Amygdala (tissue), 56 donors: ENCODE measurements around the gene CDK6.

Experiments
- DNase-seq, 56 donors: peaks; one replicate each; lab custom pipeline; 2025; lab: John Stamatoyannopoulos, UW

Gene CDK6

DNA sequence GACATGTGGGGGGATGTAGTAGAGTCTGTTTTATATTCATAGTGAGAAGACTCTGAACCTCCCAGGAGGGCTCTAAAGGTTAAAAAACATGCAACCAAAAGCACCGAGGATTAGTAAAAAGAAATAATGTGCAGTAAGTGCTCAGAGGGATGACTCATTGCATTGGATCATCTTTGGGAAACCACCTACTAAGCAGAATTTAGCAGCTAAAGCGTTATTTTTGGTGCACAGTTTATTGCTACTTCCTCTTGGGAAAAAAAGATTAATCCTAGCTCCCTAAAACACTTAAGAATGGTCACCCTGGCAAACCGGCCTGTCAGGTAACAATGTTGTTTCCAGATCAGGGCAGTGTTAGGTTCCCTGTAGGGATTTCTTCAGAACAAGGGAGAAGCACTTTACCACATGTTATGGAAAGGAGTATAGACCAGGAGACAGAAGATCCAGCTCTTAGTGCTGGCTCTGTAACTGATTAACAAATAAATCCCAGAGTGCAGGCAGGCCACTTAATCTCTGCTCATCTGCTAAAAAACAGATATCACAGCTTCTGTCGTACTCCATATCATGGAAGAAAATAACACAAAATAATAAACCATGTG is 201.4 kb downstream of the CDK6 start:
- DNase-seq = no peak

- DNase-seq = no peak
These were observed 202.2 kb downstream of the CDK6 start for GRCh38 chr7:92634205-92634604.

GRCh38 chr7:92633211-92633906 is 203.0 kb downstream of the CDK6 start:
- peak in 14 of 56 donors; percentile 3 to 63 (median 28) for DNase-seq

DNA sequence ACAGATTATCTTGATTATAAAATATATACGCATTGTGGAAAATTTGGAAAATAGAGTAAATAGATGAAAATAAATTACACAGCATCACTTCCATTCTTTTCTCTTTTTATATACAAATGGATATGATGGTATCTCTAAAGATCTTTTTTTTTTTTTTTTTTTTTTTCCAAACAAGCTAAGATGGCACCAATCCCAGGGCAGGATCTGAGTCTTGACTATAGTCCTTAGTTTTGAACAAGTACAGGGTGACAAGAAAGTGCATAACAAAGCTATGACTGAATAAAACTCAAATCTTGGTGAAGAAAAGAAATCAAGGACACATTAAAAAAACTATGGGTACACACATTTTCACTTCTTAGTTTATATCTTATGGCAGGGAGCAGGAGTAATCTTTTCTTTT is 203.6 kb downstream of the CDK6 start:
- no peak for DNase-seq

GRCh38 chr7:92631850-92632487 is 204.4 kb downstream of the CDK6 start:
- no peak for DNase-seq

GRCh38 chr7:92631067-92631849 is 205.1 kb downstream of the CDK6 start:
- DNase-seq = no peak

GRCh38 chr7:92629779-92630178 is 206.6 kb downstream of the CDK6 start:
- no peak for DNase-seq

GRCh38 chr7:92627956-92628355 is 208.4 kb downstream of the CDK6 start:
- DNase-seq = no peak

- DNase-seq = no peak
These were observed 210.0 kb downstream of the CDK6 start for GRCh38 chr7:92626281-92626809.

DNA sequence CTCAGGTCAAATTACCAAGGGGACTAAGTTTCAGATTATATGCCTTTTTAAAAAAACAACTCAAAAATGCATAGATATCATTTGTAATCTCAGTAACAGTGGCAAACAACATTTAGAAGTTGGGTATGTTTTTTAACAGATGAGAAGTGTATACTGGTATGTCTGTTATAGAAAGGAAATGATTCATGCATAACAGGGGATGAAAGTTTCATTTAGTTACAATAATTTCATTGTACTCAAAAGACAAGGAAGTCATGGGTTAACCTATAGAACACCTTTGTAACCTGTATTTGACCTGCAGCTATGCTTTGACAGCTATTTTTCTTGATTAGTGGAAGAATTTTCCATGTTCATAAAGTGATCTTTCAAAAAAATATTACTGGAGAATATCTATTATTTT is 210.8 kb downstream of the CDK6 start:
- DNase-seq = no peak

- DNase-seq = no peak
These were observed 211.9 kb downstream of the CDK6 start for GRCh38 chr7:92624298-92624996.

DNA sequence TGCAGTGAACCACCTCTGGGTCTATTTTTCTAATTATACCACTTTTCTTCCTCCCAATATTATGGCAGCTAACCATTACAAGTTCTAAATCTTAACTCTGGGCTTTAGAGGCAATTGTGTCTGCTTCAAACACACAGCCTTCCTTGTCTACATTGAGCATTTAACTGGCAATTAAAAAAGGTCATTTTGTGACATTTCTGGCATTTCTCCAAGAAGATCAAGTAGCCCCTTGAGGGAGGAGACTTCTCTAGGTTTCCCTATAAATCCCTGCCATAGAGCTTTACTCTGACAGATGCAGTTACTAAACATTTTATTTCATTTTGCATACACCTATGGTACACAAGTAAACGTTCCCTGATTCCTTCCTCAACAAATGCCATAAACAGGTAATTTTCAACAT is 212.8 kb downstream of the CDK6 start:
- DNase-seq = no peak

DNA sequence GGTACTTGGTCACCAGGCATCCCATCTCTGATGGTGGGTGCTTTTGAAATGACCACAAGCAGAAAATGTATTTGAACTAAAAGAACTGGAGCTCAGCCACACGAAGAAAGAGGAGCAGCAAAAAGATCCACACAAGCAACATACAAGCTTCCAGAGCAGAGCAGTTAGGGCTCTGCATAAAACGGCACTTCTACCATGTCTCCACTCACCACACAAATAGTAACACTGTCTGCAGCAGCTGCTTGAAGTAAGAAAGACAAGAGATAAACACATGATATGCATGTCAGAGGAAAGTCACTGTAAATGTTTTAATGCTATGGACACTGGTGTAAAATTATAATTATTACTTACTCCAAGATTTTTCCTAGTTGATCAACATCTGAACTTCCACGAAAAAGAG is 213.7 kb downstream of the CDK6 start:
- no peak for DNase-seq

DNA sequence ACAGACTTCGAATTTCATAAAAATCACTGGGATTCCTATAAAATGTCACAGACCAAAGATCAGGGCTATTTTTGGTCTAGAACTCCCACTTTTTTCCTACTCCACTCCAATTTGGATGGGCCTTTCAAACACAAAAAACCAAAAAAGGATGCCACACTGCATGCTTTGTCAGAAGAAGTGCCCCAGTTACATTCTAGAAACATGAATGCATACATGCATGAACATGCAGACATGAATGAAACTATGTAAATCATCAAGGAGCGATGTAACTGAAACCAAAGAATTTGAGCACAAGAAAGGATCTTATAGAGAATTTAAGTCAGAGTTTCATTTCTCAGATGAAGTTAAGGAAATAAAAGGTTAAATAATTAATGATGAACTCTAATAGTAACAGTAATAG is 214.3 kb downstream of the CDK6 start:
- no peak for DNase-seq

GRCh38 chr7:92621561-92622023 is 214.8 kb downstream of the CDK6 start:
- no peak for DNase-seq

GRCh38 chr7:92621026-92621540 is 215.3 kb downstream of the CDK6 start:
- peak in 32 of 56 donors; percentile 7 to 73 (median 37) for DNase-seq

- DNase-seq = no peak
These were observed 220.5 kb downstream of the CDK6 start for GRCh38 chr7:92615861-92616260.

GRCh38 chr7:92614660-92615174 is 221.7 kb downstream of the CDK6 start:
- peak in 49 of 56 donors; percentile 12 to 89 (median 58) for DNase-seq

DNA sequence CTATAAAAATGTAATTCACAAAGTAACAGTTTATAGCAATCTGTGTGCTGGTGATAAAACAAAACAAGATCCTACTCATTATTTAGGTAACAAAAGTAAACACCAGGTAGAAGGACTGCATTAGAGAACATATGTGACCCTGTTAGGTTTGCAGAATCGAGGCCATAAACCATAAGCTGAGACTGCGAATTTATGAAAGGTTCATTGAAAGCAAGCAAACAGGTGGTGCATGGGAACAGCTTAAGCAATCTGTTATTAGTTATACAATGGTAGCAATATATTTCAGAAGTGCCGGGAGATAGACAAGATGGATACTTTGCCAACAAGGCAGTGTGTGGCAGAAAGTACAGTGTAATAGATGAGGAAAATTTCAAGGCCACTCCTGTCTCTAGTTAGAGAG is 222.7 kb downstream of the CDK6 start:
- DNase-seq = no peak

DNA sequence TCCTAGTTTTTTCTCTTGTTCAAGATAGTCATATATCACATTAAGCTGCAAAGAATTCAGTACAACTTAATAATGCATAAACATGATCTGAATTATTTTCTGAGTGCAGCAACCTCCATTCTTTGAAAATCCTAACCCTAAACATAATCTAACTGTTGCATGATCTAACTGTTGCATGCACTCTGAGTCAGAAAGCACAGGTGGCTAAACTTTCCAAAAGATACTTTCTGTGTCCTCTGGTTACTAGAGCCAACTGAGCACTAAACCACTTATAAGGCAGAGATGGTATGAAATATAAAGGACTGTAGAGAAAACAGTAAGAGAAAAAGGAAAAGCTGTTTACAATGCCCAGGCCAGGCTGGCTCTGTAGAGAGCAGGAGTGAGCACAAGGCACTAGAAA is 223.2 kb downstream of the CDK6 start:
- DNase-seq = no peak
